Hindlimb muscle (tissue), 1 donor: ENCODE measurements around the gene GALNS. TPM values are rescaled to one million over a fixed set of nuclear protein-coding genes. Genes with fewer than 3 reads are reported as not detected.
"Not testable (repeated sequence)": the region's sequence is repeated elsewhere in the genome, so short reads cannot be mapped to it uniquely, and the experiment has no call there.

Experiments used
- DNase-seq: peaks from one replicate; pipeline ENCODE4 v3.0.0-alpha.2; 2013
- polyA plus RNA-seq: library from polyadenylated mRNA; unstranded; fragments of 120-200 nt; gene quantifications from one replicate; pipeline ENCODE4 v1.2.1, GENCODE V29; 2013; ENCODE audit not compliant: insufficient read length

Gene GALNS
- polyA plus RNA-seq, 1 donor, result 20.1 TPM

DNA sequence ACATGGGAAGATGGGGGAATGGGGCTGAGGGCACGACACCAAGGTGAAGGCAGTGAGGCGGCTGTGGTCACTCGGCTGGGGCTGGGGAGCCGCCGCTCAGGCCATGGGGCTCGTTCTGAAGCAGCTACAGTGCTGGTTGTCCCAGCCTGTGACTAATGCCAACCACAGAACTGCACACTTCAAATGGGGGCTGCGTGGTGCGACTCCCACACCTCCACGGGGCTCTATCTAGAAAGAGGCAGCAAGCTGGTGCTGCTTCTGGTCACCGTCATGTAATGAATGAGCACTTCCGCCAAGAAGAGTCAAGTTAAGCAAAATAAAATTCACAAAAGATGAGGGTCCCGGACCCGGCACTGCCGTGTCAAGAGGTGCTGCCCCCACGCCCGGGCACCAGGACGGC is 20.0 kb downstream of the GALNS start:
- no peak for DNase-seq

DNA sequence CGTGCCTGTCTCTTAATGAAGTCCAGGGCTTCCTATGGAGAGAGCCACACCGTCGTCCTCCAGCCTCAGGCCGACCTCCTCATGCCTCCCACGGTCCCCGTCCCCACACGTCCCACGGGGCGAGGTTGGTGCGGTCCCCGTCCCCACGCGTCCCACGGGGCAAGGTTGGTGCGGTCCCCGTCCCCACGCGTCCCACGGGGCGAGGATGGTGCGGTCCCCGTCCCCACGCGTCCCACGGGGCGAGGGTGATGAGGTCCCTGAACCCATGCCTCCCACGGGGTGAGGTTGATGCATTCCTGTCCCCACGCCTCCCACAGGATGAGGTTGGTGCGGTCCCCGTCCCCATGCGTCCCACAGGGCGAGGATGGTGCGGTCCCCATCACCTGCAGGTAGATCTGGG is 20.9 kb downstream of the GALNS start:
- no peak for DNase-seq

DNA sequence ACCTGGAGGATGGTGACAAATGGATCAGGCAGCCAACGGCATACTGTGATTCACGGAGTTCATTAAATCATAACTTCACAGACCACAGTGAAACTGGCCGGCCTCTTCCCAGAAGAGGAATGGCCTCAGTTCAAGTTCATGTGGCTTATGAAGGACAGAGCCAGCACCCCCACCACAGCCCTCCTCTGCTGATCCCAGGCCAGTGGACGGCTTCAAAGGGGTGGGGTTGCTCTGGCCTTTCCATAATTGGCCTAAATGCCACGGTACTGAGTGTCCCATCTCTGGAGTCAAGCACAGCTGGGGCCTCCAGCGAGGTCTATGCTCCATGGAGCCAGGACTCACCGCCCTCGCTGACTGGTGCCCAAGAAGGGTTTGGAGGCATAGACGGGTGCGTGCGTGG is 21.4 kb downstream of the GALNS start:
- no peak for DNase-seq

DNA sequence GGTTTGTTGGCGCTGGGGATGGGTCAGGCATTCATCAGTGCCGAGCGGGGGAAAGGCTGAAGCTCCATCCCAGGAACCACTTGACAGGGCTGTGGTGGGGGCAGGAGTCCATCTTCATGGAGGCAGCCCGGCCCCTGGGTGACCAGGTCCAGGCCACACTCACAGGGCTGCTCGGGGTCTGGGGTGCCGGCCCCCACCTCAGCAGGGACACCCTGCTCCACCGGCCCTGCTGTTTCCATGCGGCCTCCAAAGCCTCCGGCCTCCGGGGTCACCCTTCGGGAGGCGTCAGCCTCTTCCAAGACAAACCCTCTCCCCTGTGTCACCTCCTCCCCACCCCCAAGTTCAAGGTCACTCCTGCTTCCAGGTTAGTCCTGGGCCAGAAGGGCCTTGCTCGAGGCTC is 22.1 kb downstream of the GALNS start:
- DNase-seq, result no peak

DNA sequence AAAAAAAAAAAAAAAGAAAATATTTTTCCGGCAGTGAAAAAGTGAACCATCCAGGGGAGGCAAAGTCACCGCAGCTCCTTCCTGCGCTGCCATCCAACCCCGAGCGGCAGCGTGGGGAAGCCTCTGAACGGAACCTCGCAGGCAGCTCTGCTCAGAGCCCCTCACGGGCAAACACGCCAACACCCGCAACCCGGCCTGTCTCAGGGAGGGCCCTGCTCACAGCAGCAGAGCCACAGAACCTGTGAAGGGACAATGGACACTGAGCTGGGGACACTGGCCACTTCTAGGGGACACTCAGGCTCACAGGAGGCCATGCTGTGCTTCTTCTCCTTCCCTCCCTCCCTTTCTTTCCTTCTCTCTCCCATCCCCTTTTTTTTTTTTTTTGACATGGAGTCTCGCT is 23.7 kb downstream of the GALNS start:
- no peak for DNase-seq

DNA sequence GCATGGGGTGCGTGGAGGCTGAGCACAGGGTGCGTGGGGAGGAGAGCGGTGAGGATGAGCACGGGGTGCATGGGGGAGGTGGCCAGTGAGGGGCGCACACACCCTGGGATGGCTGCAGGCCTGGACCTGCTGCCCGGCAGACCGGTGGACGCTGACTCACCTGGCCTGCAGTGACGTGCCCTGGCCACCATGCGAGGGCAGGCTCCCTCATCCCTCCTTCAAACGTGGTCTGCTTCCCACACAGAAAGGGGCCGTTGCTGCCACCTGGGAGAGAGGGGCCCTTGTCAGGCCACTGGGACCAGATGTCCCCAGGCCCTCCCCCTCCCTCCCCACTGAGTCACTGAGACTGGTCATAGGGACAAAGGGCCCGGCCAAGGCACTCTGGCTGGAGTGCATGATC is 24.9 kb downstream of the GALNS start:
- no peak for DNase-seq

DNA sequence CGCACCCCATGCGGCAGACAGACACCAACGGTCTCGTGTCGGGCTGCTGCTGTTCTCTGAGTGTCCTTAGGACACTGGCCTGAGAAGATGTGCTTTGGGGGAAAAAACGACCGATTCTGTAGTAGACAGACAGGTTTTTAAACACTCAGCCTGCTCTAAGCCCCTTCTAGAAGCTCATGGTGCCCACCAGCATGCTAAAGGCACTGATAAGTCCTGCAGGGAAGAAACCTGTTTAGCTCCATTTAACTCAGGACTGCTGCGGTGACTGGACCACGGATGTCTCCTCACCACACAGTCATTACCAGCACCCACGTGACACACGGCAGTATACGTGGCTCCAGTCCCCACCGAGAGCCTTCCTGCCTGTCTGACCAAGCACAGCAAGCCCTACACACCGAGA is 26.0 kb downstream of the GALNS start:
- no peak for DNase-seq

DNA sequence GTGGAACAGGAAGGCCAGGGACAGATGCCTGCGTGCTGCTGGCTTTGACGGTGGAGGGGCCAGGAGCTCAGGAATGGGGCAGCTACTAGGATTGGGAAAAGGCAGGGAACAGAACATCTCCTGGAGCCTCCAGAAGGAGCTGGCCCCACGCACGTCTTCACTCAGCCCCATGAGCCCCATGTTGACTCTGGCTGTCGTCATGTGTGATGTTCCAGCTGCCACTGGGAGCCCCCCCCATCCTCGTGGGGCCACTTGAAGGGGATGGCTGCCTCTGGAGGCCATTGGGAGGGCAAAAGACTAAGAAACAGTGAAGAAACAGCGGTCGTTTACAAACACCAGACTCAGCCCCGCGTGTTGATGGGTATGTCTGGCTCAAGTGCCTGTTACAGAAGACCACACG is 26.5 kb downstream of the GALNS start:
- no peak for DNase-seq

DNA sequence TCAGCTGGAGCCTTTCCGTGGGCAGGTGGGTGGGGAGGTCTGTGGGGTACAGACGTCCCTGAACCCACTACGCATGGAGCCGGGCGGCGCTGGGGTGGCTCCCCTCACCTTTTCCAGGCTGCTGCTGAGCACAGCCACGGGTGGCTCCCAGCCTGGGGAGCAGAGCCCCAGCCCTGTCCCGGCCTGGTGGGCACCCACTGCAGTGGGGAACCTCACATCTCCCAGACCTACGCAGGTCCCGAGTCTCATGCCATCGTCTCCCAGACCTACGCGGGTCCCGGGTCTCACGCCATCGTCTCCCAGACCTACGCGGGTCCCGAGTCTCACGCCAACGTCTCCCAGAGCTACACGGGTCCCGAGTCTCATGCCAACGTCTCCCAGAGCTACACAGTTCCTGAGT is 28.0 kb downstream of the GALNS start:
- no peak for DNase-seq

DNA sequence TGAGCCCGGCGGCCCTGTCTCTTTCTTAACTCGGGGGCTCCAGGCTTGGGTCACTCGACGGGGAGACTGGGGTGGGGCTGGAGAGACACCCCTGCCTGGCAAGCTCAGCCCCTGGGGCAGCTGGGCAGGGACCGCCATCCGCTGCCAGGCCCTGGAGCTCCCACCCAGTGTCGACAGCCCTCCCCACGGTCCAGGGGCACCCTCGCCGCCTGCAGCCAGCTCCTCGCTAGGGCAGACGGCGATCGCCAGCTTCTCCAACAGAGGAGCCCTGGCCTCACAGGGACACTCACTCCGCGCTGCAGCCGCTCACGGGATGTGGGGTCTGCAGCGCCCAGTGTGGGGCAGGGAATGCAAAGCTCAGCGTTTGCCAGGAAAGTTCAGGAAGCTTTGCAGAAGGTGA is 29.0 kb downstream of the GALNS start:
- no peak for DNase-seq

DNA sequence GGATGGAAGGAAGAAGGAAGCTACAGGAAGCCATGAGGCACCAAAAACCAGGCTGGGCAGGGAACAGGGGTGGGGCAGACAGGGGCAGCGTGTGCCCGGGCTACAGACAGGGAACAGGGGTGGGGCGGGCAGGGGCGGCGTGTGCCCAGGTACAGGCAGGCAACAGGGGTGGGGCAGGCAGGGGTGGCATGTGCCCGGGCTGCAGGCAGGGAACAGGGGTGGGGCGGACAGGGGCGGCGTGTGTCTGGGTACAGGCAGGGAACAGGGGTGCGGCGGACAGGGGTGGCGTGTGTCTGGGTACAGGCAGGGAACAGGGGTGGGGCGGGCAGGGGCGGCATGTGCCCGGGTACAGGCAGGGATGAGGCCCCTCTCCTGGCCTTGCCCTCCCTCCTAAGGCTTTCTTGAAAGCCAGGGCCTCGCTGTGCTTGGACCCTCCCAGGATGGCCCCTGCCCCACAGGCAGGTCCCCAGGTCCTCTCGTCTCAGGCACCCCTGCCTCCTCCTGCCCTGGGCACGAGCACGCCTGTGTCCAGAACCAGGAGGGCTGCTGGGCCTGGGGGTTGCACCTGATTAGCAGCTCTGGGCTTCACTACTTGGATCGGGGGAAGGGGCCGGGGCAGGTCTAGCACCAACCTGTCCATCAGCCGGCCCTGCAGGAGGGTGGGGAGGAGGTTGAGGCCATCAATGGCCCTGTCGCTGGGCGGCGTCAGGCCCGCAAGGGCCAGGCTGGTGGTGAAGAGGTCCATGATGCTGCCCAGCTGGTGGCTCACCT is 30.5 kb downstream of the GALNS start:
- no peak for DNase-seq

DNA sequence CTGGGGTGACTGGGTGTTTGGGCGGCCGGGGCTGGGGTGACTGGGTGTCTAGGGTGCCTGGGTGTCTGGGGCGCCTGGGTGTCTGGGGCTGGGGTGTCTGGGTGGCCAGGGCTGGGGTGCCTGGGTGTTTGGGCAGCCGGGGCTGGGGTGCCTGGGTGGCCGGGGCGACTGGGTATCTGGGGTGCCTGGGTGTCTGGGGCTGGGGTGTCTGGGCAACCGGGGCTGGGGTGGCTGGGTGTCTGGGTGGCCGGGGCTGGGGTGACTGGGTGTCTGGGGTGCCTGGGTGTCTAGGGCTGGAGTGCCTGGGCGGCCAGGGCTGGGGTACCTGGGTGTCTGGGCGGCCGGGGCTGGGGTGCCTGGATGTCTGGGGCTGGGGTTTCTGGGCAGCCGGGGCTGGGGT is 31.6 kb downstream of the GALNS start:
- no peak for DNase-seq

DNA sequence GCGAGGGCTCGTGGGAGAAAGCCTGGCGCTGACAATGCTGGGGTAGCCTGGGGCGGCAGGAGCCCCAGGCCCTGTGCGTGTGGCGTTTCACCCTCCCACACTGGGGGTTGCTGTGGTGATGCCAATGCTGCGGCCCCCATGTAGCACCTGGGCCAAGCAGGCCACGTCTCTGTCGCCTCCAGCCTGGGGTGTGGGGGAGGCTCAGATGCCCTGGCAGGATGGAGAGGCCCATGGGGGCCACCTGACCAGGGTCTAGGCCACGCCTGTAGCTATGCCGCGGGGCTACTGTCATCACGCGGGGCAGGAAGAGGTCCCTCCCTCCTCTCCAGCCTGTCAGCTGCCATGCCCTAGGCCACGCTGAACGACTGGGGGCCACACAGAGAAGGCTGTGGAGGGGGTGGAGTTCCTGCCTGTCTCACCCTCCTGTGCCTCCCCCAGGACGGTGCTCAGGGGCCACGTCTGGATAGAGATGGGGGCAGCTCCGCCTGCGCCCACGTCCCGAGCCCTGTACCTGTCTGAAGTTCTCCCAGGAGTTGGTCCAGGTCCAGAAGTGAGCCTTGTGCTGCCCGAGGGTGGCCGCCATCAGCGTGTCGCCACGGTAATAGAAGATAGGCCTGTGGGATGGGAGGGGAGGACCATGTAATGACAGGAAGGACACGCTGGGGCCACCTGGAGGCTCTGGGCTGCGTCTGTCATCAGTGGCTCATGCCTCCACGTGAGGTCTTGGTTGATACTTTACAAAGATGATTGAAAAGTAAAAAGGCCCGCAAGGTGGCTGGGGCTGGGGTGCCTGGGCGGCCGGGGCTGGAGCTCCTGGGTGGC is 32.3 kb downstream of the GALNS start:
- no peak for DNase-seq

DNA sequence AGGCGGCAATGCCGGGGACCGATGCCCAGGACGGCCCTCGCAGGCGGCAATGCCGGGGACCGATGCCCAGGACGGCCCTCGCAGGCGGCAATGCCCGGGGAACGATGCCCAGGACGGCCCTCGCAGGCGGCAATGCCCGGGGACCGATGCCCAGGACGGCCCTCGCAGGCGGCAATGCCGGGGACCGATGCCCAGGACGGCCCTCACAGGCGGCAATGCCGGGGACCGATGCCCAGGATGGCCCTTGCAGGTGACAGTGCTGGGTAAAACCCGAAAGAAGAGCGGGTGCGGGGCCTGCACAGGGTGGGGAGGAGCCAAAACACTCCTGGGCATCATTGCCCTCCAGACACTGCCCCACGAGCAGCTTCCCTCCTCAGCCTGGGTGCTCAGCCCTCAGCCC is 33.1 kb downstream of the GALNS start:
- DNase-seq, result not testable (repeated sequence)

DNA sequence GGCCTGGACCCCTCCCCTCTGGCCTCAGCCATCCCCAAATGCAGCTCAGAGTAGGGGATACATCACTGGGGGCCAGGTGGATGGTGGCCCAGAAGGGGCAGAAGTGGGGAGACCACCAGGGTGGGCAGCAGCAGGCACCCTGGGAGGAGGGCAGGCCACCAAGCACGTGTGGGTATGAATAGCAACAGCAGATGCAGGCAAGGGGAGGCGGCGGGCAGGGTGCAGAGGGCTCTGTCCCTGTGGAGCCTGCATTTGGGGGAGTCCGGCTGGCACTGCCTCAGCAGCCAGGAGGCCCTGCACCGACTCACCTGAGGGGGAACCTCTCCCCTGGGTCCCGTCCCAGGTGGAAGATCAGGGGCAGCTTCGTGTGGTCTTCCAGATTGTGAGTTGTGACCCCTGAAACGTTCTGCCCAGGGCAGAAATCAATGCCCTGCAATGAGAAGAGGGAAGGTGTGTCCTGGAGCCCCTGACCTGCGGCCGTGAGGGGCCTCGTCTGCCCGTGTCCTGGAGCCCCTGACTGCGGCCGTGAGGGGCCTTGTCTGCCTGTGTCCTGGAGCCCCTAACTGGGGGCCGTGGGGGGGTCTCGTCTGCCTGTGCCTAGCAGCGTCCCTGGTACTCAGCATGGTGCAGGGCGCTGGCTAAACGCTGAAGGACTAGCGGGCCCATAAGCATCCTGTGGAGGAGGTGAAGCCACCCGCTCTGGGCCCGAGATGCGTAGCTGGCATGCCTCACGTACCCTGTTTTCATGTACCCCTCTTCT is 34.3 kb downstream of the GALNS start:
- no peak for DNase-seq

DNA sequence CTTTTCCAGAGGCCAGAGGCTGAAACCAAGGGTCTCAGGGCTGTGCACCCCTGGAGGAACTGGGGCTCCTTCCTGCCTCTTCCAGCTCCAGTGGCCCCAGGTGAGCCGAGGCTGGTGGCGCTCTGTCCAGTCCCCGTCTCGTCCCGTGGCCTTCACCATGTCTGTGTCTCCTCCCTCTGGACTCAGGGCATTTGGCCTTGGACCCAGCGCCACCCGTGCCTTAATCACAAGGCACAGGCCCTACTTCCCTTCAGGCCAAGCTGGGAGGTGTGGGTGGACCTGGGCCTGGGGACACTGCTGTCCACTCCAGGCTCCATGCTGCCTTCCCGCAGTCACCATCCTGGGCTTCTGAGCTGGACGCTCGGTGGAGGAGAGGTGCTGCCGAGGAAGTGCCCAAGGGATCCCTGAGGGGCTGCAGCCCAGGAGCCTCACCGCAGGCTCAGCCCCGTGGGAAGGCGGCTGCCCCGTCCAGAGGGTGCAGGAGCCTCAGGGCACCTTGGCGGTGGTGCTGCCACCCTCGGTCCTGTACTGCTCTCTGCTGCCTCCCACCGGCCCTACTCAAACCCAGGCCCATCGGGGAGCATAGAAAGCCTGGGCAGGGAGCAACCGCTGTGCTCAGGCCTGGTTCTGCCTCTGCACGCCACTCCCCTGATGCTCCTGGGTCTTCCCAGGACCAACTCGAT is 35.4 kb downstream of the GALNS start:
- no peak for DNase-seq

DNA sequence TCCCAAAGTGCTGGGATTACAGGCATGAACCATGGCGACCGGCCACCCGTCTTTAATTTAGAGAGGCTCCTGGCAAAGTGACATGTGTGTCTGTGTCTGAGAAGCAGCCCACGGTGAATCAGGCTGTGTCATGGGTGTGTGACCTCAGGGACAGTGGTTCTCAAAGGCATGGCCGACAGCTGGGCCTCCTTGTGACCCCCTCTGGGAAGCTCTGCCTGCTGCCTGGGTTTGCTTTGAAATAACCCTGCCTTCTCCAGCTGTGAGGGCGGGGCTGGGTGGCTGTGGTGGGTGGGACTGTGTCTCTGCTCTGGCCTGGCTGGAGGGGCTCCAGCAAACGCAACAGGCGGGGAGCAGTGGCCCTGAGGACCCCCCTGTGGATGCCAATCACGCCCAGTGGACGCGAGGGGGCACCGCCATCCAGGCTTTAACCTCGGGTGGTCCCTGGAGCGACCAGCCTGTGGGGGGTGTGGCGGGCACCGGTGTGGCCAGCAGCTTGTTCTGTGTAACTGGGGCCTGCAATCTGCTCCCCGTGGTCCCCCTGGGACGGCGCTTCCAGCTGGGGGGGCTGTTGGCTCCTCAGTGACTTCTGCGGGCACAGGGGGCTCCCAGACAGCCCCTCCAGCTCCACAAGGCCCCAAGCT is 36.2 kb downstream of the GALNS start:
- no peak for DNase-seq

DNA sequence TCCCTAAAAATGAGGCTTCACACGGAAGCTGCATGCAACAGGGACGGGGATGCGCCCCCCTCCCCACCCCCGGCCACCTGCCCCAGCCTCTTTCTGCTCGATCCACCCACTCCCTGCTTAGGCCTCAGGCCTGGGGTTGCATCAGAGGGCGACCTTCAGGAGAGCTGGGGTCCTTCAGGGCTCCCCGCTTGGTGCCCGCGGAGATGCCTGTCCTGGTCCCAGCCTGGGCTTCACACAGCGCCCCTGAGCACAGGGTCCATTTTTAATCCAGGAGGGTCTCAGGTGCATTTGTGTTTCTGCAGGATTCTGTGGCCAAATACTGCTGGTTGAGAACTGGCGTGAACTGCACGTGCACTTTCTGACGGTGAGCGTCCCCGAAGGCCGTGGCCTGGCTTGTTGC is 37.6 kb downstream of the GALNS start:
- DNase-seq, result no peak

DNA sequence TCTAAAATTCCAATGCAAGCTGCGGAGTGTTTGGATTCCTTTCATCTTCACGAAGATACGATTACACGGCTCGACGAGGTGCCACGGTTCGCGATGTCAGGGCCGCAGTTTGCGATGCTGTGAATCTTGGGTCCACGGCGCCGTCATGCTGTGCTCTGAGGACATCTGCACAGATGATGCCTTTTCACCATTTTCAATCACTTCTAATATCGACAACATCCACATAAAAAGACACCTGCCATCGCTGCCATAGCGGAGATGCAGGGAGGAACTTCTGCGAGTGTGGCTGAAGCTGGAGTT is 38.2 kb downstream of the GALNS start:
- DNase-seq, result no peak

DNA sequence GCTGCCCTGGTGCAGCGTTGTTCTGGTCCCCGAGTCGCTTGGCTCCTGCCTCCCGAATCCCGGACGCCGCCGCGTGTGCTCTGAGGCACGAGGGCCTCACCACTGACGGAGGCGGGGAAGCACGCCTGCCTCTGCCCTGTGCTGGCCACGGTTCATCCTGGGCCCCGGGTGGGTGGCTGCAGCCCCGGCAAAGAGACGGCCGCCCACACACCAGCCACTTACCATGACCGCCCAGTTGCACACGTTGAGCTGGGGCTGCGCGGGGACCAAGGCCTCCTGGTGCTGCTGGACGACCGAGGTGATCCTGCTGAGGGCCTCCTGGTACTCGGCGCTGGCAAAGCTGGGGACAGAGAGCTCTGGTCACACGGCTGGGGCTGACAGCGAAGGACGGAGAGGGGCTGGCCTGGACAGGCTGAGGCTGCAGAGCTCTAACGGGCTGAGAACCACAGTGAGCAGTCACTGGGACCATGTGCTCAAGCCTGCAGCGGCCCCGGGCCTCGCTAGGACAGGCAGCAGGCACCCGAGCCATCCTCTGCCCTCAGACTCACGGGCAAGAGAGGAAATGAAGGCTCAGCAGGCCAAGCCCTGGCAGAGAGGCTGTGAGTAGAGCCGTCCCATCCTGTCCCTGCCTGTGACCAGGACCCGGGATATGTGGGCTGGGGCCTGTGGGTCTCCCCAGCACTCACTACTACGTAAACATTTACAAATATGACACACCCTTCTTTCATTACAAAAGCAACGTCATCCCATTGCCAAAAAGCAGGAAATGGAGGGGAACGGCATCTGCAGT is 38.8 kb downstream of the GALNS start:
- DNase-seq, result no peak

DNA sequence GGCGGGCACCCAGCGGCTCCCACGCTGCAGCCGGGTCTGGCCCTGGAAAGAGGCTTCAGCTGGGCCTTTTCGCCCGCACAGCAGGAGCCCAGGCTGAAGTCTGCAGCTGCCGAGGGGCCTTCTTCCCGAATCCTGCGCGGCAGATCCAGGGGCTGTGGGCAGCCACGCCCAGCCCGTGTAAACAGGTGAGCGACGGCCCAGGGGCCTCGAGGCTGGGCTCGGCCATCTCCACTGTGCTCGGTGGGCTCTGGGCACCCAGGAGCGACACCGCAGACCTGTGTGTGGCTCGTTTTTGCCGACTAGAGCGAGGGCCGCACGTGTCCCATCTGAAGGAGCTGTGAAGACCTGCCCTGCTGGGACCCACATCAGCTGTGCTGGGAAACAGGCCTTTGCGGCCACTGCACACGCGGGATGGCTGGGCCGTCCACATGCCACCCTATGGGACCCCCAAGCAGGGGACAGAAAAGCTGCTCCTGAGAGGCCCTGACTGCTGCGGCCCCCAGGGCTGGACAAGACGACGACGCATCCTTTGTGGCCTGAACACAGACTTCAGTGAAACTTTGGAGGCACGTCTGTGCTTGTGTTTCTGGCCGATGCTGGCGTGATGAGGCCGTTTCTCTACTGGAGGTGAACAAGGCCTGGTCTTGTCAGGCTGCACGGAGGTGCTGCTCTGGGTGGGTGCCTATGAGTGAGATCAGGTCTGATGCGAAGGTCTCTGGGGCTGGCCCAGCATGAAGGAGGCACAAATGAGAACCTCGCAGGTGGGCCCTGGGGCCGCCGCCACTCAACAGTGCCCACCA is 39.8 kb downstream of the GALNS start:
- DNase-seq, result no peak
